GM12892 (cell line): Measurements from ENCODE around the gene KIF24.

ENCODE experiments used
- DNase-seq: peaks from one replicate; pipeline ENCODE4 v3.0.0; 2011; ENCODE audit not compliant: insufficient read length
- FAIRE-seq: peaks from 2 replicates; lab custom pipeline; 2011; peaks lifted over from hg19 to GRCh38; lab: Jason Lieb, UNC
- POLR2A ChIP-seq: IDR thresholded peaks from 2 replicates; pipeline ENCODE4 v1.6.1; 2011; ENCODE audit warnings: low read depth, low read length, control low read depth
- POLR2AphosphoS5 ChIP-seq: IDR thresholded peaks from 2 replicates; pipeline ENCODE4 v1.6.1; 2011; ENCODE audit warnings: low read depth, low read length, control low read depth
- TAF1 ChIP-seq: IDR thresholded peaks from 2 replicates; pipeline ENCODE4 v1.6.1; 2011; ENCODE audit warnings: low read depth, mild to moderate bottlenecking, control low read depth, low read length, borderline replicate concordance

KIF24 gene

GRCh38 chr9:34292552-34292951, 36.5 kb downstream of the KIF24 start:
- TF ChIP-seq POLR2AphosphoS5 (no peak), TAF1 (no peak), POLR2A (no peak)
- DNase-seq (no peak), FAIRE-seq (no peak)

- TF ChIP-seq TAF1, result no peak
- no peak for TF ChIP-seq POLR2A
- no peak for TF ChIP-seq POLR2AphosphoS5
- DNase-seq (no peak), FAIRE-seq (no peak)
These were observed 37.6 kb downstream of the KIF24 start for GRCh38 chr9:34291423-34291822.

GRCh38 chr9:34291023-34291422, 38.0 kb downstream of the KIF24 start:
- DNase-seq (no peak), FAIRE-seq (no peak)
- TF ChIP-seq POLR2AphosphoS5, result no peak

- no peak for FAIRE-seq
- no peak for TF ChIP-seq TAF1
- no peak for TF ChIP-seq POLR2AphosphoS5
- TF ChIP-seq POLR2A, result no peak
- no peak for DNase-seq
These were observed 39.9 kb downstream of the KIF24 start for GRCh38 chr9:34289159-34289558.

GRCh38 chr9:34282096-34282495, 47.0 kb downstream of the KIF24 start:
- no peak for FAIRE-seq
- DNase-seq, result no peak
- no peak for TF ChIP-seq TAF1
- no peak for TF ChIP-seq POLR2AphosphoS5
- TF ChIP-seq POLR2A, result no peak

- no peak for TF ChIP-seq TAF1
- FAIRE-seq (no peak), DNase-seq (no peak)
These were observed 49.7 kb downstream of the KIF24 start for GRCh38 chr9:34279411-34279810.
